Muscle of leg (tissue), 11 donors: Measurements from ENCODE around the gene KCNQ1OT1. TPM values are rescaled to one million over a fixed set of nuclear protein-coding genes. Genes with fewer than 3 reads are reported as not detected.
A peak's percentile ranks its signal among the peaks of the same experiment; 100 is the strongest.

Experiments
- DNase-seq: peaks from one replicate; pipeline ENCODE4 v3.0.0; 2013
- H3K27ac ChIP-seq: one replicate; pipeline ENCODE4 v1.5.1; 2013; ENCODE audit warnings: mild to moderate bottlenecking, low read length, control low read depth
- H3K27me3 ChIP-seq: one replicate; pipeline ENCODE4 v1.6.1; 2013; ENCODE audit warnings: low read length; ENCODE audit not compliant: control insufficient read depth, insufficient read depth
- H3K36me3 ChIP-seq: one replicate; pipeline ENCODE4 v1.6.1; 2013; ENCODE audit warnings: low read length; ENCODE audit not compliant: control insufficient read depth, insufficient read depth
- H3K4me1 ChIP-seq: one replicate; pipeline ENCODE4 v1.6.1; 2013; ENCODE audit warnings: low read length; ENCODE audit not compliant: control insufficient read depth, insufficient read depth
- H3K4me3 ChIP-seq: one replicate; pipeline ENCODE4 v1.5.1; 2013; ENCODE audit warnings: low read length, control low read depth
- H3K9me3 ChIP-seq: replicated peaks from 2 replicates; pipeline ENCODE4 v1.6.1; 2013; ENCODE audit warnings: low read depth, low read length; ENCODE audit not compliant: control insufficient read depth
- WGBS: methylation state at CpG from one replicate; pipeline ENCODE4 v1.1.5; 2013; ENCODE audit warnings: missing lambda C conversion rate; ENCODE audit not compliant: insufficient coverage; 5-methylcytosine and 5-hydroxymethylcytosine counted together
- polyA plus RNA-seq, 8 donors: library from polyadenylated mRNA; unstranded; fragments of 120-200 nt; gene quantifications; one replicate each; pipeline versions ENCODE4 v1.2.1 to v1.2.3, GENCODE V29; 2013; ENCODE audit warnings: inconsistent platforms in 1 of 8, low replicate concordance in 1 of 8; ENCODE audit not compliant: insufficient read length in 8 of 8, insufficient read depth in 1 of 8
- total RNA-seq: library from RNA; stranded (reverse); fragments of 120-200 nt; gene quantifications from one replicate; pipeline ENCODE4 v1.2.4, GENCODE V29; 2013

KCNQ1OT1 gene
- total and polyA plus RNA-seq, 9 donors, result 0.45 to 10.8 (median 1.00) TPM

DNA sequence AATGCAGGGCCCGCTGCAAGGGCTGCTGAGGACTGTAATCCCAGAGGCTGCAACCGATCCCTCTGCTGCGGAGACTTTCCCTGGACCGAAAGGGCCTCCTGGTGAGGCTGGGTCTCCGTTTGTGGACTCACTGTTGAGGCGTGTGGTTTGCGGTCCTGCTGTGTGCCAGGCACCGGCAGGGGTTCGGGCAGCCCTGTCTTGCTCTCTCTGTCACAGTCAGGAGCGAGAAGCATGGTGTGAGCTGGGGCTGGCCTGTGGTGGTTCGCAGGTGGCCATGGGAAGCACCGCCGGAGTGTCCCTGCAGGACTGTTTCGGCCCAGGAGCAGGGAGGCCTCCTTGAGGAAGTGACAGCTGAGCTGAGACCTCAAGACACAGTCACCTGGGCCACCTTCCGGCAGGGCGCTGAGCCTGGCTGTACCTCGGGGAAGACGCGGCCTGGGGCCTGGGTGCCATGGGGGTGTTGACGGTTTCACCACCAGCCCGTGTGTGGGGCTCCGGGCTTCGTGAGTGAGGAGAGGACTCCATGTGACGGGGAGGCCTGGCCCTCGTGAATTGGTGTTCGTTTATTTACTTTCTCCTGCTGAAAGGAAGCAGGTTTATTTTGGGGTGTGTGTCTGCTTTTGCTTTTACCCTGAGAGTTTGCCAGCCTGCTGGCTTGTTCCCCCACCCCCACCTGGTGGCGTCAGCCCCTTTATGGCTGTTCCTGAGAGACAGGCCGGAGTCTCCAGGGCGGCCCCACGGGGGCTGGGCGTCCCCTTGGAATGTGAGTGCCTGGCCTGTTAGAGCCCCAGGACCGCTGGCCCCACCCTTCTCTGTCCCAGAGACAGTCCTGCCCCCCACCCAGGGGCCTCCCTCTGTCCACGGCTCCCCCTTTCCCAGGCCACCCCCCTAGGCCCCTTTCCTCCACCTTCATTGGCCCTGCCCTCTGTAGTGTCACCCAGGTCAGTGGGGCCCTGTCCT lies 122.5 kb downstream of the KCNQ1OT1 start:
- Histone ChIP-seq H3K36me3 (no peaks in the 10 kb centered on the region), H3K4me1 (peaks cover 67% of the 10 kb centered on the region), H3K27ac (no peak overlapping the region), H3K4me3 (no peak overlapping the region), H3K27me3 (peaks cover 5% of the 10 kb centered on the region), H3K9me3 (no peaks in the 10 kb centered on the region)
- DNase-seq, result no peak
- 79% methylated on average over 28 of the region's 33 CpGs for WGBS

DNA sequence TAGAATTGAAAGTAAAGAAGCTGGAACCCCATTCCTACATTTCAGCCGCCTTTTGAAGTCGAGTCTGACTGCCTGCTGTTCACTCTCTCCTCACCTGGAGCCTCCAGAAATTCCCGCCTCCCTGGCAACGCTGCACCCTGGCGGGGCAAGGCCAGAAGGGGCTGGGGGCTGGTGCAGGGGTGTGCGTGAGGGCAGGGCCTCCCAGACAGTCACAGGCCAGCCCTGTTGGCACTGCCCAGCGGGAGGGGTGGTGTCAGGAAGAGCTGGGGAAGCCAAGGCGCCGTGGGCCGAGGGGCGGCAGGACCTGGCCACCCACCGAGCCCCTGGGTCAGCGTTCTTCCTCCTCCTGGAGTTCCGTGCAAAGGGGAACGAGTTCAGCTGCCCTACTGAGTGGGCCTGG lies 123.2 kb downstream of the KCNQ1OT1 start:
- H3K4me3 ChIP-seq, result no peak overlapping the region
- H3K9me3 ChIP-seq, result no peaks in the 10 kb centered on the region
- H3K4me1 ChIP-seq, result peaks cover 65% of the 10 kb centered on the region
- peaks cover 5% of the 10 kb centered on the region for H3K27me3 ChIP-seq
- no peaks in the 10 kb centered on the region for H3K36me3 ChIP-seq
- no peak for DNase-seq
- WGBS, result 81% methylated on average over 9 of the region's 15 CpGs
- H3K27ac ChIP-seq, result no peak overlapping the region

GRCh38 chr11:2576111-2576510 lies 123.7 kb downstream of the KCNQ1OT1 start:
- no peak for DNase-seq
- H3K9me3 ChIP-seq, result no peaks in the 10 kb centered on the region
- H3K27me3 ChIP-seq, result peaks cover 5% of the 10 kb centered on the region
- no peaks in the 10 kb centered on the region for H3K36me3 ChIP-seq
- 89% methylated on average over 11 of the region's 15 CpGs for WGBS
- H3K4me1 ChIP-seq, result peaks cover 65% of the 10 kb centered on the region
- H3K27ac ChIP-seq, result no peak overlapping the region
- H3K4me3 ChIP-seq, result no peak overlapping the region

DNA sequence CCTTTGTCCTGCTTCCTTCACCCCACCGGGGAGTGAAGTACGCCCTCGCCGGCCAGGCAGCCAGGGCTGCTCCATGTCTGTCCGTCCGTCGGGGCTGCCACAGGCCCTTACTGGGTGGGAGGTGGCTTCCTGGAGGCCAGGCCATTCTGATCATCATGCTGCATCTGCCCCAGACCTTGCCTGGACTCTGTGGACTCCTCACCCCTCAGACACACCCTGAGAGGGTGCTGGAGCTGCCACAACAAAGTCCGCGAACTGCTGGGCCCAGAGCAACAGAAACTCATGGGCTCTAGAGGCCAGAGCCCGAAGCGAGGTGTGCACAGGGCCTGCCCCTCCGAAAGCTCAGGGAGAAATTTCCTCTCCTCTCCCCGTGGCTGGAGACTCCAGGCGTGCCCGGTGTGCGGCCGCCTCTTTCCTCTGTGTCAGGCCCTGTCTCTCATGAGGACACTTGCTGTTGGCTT lies 124.2 kb downstream of the KCNQ1OT1 start:
- H3K4me1 ChIP-seq, result peaks cover 65% of the 10 kb centered on the region
- 89% methylated on average over 13 of the region's 17 CpGs for WGBS
- H3K4me3 ChIP-seq, result no peak overlapping the region
- H3K9me3 ChIP-seq, result peaks cover 4% of the 10 kb centered on the region
- no peaks in the 10 kb centered on the region for H3K36me3 ChIP-seq
- H3K27me3 ChIP-seq, result peaks cover 5% of the 10 kb centered on the region
- peak overlapping the region; percentile 67 for H3K27ac ChIP-seq
- DNase-seq, result no peak

GRCh38 chr11:2574553-2575535 lies 125.0 kb downstream of the KCNQ1OT1 start:
- DNase-seq, result peak; percentile 34
- WGBS, result 84% methylated on average over 42 of the region's 45 CpGs
- peak overlapping the region; percentile 67 for H3K27ac ChIP-seq

GRCh38 chr11:2574043-2574552 lies 125.7 kb downstream of the KCNQ1OT1 start:
- H3K36me3 ChIP-seq, result no peaks in the 10 kb centered on the region
- peaks cover 5% of the 10 kb centered on the region for H3K27me3 ChIP-seq
- H3K27ac ChIP-seq, result no peak overlapping the region
- DNase-seq, result no peak
- 80% methylated on average over 11 of the region's 22 CpGs for WGBS
- peaks cover 9% of the 10 kb centered on the region for H3K9me3 ChIP-seq
- no peak overlapping the region for H3K4me3 ChIP-seq
- H3K4me1 ChIP-seq, result peaks cover 55% of the 10 kb centered on the region

More at GRCh38 chr11:2574553-2575535, 125.0 kb downstream of the KCNQ1OT1 start:
- Histone ChIP-seq H3K4me1 (peaks cover 62% of the 10 kb centered on the region), H3K36me3 (no peaks in the 10 kb centered on the region), H3K27me3 (peaks cover 5% of the 10 kb centered on the region), H3K4me3 (no peak overlapping the region), H3K9me3 (peaks cover 9% of the 10 kb centered on the region)

DNA sequence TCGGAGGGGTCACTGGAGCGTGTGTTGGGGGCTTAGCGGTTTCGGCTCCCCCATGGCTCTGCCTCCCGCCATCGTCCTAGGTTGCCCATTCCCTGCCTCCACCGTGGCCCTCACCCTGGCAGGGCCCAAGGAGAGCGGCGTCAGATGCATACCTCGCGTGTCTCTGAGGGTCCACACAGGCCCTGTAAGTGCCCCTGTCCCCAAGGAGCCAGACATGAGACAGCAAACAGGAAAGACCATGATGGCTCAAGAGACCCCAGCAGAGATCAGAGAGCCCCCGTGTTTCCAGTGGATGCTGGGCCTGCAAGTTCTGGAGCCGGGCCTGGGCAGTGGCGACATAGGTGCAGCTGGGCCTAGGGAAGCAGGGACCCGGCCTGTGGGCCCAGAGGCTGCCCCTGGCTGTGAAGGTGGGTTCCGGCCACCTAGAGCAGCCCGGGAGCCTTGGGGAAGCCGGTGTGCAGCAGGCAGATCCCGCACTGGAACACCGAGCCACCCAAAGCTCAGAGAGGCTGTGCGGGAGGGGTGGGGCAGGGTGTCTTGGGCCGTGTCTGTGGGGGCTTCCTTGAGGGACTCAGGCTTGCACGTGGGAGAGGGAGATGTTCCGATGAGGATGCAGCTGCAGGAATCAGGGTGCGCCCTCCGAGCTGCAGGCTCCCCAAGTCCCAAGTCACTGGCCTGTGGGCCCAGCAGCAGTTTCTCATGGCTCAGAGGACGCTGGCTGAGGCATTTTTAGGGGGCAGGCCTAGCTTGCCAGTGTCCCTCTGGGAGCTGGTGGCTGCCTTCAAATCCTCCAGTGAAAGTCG lies 126.4 kb downstream of the KCNQ1OT1 start:
- DNase-seq, result no peak
- H3K27ac ChIP-seq, result no peak overlapping the region
- peaks cover 48% of the 10 kb centered on the region for H3K4me1 ChIP-seq
- no peak overlapping the region for H3K4me3 ChIP-seq
- peaks cover 9% of the 10 kb centered on the region for H3K9me3 ChIP-seq
- no peaks in the 10 kb centered on the region for H3K36me3 ChIP-seq
- WGBS, result 88% methylated on average over 28 of the region's 28 CpGs
- peaks cover 5% of the 10 kb centered on the region for H3K27me3 ChIP-seq

DNA sequence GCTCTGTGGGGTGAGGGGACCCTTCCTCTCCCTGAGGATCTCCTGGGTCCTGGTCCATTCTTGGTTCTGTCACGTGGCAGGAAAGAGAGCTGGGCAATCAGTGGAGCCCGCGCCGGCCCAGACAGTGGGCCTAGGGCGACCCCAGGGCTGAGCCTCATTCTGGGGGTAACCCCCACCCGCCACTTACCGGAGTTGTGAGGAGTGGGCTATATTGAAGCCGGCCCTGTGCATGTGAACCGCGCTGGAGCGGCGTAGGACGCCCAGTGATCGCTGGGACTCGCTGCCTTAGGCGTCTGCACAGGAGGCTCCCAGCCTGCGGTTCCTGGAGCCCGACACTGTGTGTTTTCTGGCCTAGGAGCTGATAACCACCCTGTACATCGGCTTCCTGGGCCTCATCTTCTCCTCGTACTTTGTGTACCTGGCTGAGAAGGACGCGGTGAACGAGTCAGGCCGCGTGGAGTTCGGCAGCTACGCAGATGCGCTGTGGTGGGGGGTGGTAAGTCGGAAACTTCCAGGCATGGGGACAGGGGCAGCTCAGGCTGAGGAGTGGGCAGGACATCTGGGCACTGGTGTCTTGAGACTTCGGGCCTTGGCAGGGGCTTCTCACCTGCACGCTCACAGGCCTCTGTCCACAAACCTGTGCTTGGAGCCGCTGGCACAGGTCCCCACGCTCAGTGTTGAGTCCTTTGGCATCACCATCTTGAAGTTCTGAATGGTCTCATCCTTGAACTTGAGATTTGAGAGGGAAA lies 127.1 kb downstream of the KCNQ1OT1 start:
- peaks cover 40% of the 10 kb centered on the region for H3K4me1 ChIP-seq
- no peak for DNase-seq
- no peaks in the 10 kb centered on the region for H3K36me3 ChIP-seq
- WGBS, result 88% methylated on average over 28 of the region's 33 CpGs
- no peak overlapping the region for H3K4me3 ChIP-seq
- no peak overlapping the region for H3K27ac ChIP-seq
- peaks cover 9% of the 10 kb centered on the region for H3K9me3 ChIP-seq
- peaks cover 5% of the 10 kb centered on the region for H3K27me3 ChIP-seq
